Esophagus squamous epithelium (tissue), 5 donors: Measurements from ENCODE around the gene SOCS2. TPM values are rescaled to one million over a fixed set of nuclear protein-coding genes. Genes with fewer than 3 reads are reported as not detected.

Source experiments
- DNase-seq: peaks from one replicate; lab custom pipeline; 2025; lab: John Stamatoyannopoulos, UW
- H3K27ac ChIP-seq, 4 donors: fragments of 200-600 bp; sonication (generic); one replicate each; pipeline ENCODE4 v1.5.1; 2016 to 2019; ENCODE audit warnings: mild to moderate bottlenecking in 1 of 4
- H3K27me3 ChIP-seq, 4 donors: fragments of 200-600 bp; sonication (generic); 1 replicate in 3 of 4; 2 replicates in 1 of 4; pipeline versions ENCODE4 v1.5.1 to v1.6.0; 2017 to 2021; ENCODE audit warnings: antibody characterized with exemption in 1 of 4
- H3K36me3 ChIP-seq, 3 donors: fragments of 200-600 bp; sonication (generic); one replicate each; pipeline ENCODE4 v1.5.1; 2016 to 2019
- H3K4me1 ChIP-seq, 3 donors: fragments of 200-600 bp; sonication (generic); one replicate each; pipeline ENCODE4 v1.5.1; 2017 to 2019
- H3K4me3 ChIP-seq, 4 donors: fragments of 200-600 bp; sonication (generic); 1 replicate in 3 of 4; 2 replicates in 1 of 4; pipeline ENCODE4 v1.5.1; 2016 to 2019; ENCODE audit warnings: mild to moderate bottlenecking in 2 of 4, moderate library complexity in 1 of 4
- H3K9me3 ChIP-seq, 3 donors: fragments of 200-600 bp; sonication (generic); one replicate each; pipeline ENCODE4 v1.5.1; 2016 to 2019
- CTCF ChIP-seq, 6 experiments: fragments of 450-650 bp in 4 of 6; fragments of 200-600 bp in 2 of 6; sonication (generic) in 2 of 6; IDR thresholded peaks; one replicate each; pipeline ENCODE4 v1.5.1; 2016 to 2019; ENCODE audit warnings: antibody characterized with exemption in 6 of 6, mild to moderate bottlenecking in 4 of 6, moderate library complexity in 4 of 6
- POLR2A ChIP-seq, 4 donors: fragments of 450-650 bp; IDR thresholded peaks; one replicate each; pipeline ENCODE4 v1.6.1; 2017; ENCODE audit warnings: antibody characterized with exemption in 4 of 4, mild to moderate bottlenecking in 4 of 4, moderate library complexity in 3 of 4
- WGBS, 2 donors: methylation state at CpG; one replicate each; pipeline ENCODE4 v1.1.5; 2018; 5-methylcytosine and 5-hydroxymethylcytosine counted together
- intact Hi-C: fragments of 100-400 bp; cut with DNase I; formaldehyde crosslinking; loops from one replicate; pipeline ENCODE4 v1.15.0; 2022
- total RNA-seq, 4 donors: library from RNA; depleted of rRNA; stranded (reverse); fragments of >200 nt; gene quantifications; one replicate each; pipeline ENCODE4 v1.1.0, GENCODE V29; 2016
- donor health status: DM: yes; HTN: yes; CAD: no.

SOCS2 gene
- total RNA-seq, 4 donors from 2014 or later, result 3.4 to 18.5 (median 9.8) TPM

- Histone ChIP-seq H3K9me3 (no peaks in the 10 kb centered on the region), H3K27me3 (no peaks in the 10 kb centered on the region), H3K27ac (no peak overlapping the region), H3K4me1 (no peaks in the 10 kb centered on the region), H3K36me3 (no peaks in the 10 kb centered on the region), H3K4me3 (no peak overlapping the region)
- 64 to 72% methylated on average over 5 of the region's 5 CpGs for WGBS, 2 donors
- TF ChIP-seq POLR2A (IDR thresholded peaks at IDR 0.05) (no peak), CTCF (IDR thresholded peaks at IDR 0.05) (no peak)
- intact Hi-C loops, result no loop called here
- no peak for DNase-seq
Observed at GRCh38 chr12:93533310-93533709, 39.2 kb upstream of the SOCS2 start.

GRCh38 chr12:93536111-93536765 is 36.2 kb upstream of the SOCS2 start:
- no peaks in the 10 kb centered on the region for H3K9me3 ChIP-seq
- no peaks in the 10 kb centered on the region for H3K27me3 ChIP-seq
- TF ChIP-seq CTCF (IDR thresholded peaks at IDR 0.05) (no peak), POLR2A (IDR thresholded peaks at IDR 0.05) (no peak)
- DNase-seq, result no peak
- intact Hi-C loops, result no loop called here
- no peaks in the 10 kb centered on the region for H3K4me1 ChIP-seq
- H3K27ac ChIP-seq, result no peak overlapping the region
- no peaks in the 10 kb centered on the region for H3K36me3 ChIP-seq
- WGBS, 2 donors, result 65 to 66% methylated on average over 2 of the region's 2 CpGs
- H3K4me3 ChIP-seq, result no peak overlapping the region

DNA sequence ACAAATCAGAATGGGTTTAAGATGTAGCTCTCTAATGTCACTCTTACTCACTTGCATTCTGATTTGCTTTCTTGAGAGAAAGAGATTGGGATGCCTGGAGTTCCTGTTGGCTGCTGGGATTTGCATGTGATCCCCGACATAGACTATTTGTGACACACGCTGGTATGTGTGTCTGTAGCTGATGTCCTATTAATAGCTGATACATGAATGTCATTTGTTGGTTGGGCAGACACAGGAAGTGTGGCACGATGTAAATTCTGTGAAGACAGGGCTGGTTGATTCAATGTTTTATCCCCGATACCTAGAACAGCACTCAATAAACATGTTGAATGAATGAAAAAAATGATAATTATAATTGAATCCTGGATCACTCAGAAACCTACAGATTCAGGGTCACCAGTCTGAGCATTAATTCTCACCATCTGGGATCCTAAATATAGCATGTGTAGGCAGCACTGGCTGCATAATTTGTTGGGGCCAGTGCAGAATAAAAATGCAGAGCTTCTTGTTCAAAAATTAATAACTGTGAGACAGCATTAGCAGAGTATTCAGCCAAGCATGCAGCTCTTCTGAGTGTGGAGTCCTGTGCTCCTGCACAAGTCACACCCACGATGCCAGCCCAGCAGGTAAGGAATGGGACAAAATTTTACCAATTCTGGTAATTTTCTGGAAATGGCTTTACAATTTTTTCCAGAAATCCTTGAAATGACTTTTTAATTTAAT is 35.5 kb upstream of the SOCS2 start:
- Histone ChIP-seq H3K27me3 (no peaks in the 10 kb centered on the region), H3K36me3 (no peaks in the 10 kb centered on the region), H3K4me1 (no peaks in the 10 kb centered on the region), H3K9me3 (no peaks in the 10 kb centered on the region), H3K4me3 (no peak overlapping the region), H3K27ac (no peak overlapping the region)
- intact Hi-C loops, result no loop called here
- TF ChIP-seq CTCF (IDR thresholded peaks at IDR 0.05) (no peak), POLR2A (IDR thresholded peaks at IDR 0.05) (no peak)
- WGBS, 2 donors, result 44 to 51% methylated on average over 5 of the region's 5 CpGs
- DNase-seq, result no peak

DNA sequence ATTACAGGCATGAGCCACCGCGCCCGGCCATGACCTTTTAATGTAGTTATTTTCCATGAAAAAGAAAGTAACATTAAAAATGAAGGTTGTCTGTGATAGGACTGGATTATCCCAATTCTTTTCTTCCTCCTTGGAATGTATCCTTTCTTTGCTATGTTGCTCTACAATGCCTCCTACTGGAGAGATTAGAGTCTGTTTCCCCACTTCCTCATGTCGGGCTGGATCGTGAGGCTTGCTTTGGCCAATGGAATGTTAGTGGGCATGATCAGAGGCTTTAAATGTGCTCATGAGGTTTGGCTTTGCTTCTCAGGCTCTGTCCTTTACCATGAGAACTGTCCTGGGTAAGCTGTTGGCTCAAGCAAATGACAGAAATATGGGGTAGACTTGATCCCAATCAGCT is 34.7 kb upstream of the SOCS2 start:
- H3K36me3 ChIP-seq, result no peaks in the 10 kb centered on the region
- TF ChIP-seq POLR2A (IDR thresholded peaks at IDR 0.05), result no peak
- no peak for TF ChIP-seq CTCF (IDR thresholded peaks at IDR 0.05)
- intact Hi-C loops, result no loop called here
- no peak for DNase-seq
- H3K4me1 ChIP-seq, result no peaks in the 10 kb centered on the region
- WGBS, 2 donors, result 93 to 96% methylated on average over 5 of the region's 5 CpGs
- H3K27me3 ChIP-seq, result no peaks in the 10 kb centered on the region
- no peak overlapping the region for H3K4me3 ChIP-seq
- H3K27ac ChIP-seq, result no peak overlapping the region
- H3K9me3 ChIP-seq, result no peaks in the 10 kb centered on the region

GRCh38 chr12:93539821-93540220 is 32.7 kb upstream of the SOCS2 start:
- TF ChIP-seq CTCF (IDR thresholded peaks at IDR 0.05), result no peak
- no peak for TF ChIP-seq POLR2A (IDR thresholded peaks at IDR 0.05)
- Histone ChIP-seq H3K27me3 (no peaks in the 10 kb centered on the region), H3K27ac (no peak overlapping the region), H3K9me3 (no peaks in the 10 kb centered on the region), H3K4me1 (no peaks in the 10 kb centered on the region), H3K36me3 (no peaks in the 10 kb centered on the region), H3K4me3 (no peak overlapping the region)
- WGBS, 2 donors, result 85 to 90% methylated on average over 4 of the region's 4 CpGs
- no peak for DNase-seq
- intact Hi-C loops, result no loop called here
